ENCODE results near the gene LRRC8D.

DNA sequence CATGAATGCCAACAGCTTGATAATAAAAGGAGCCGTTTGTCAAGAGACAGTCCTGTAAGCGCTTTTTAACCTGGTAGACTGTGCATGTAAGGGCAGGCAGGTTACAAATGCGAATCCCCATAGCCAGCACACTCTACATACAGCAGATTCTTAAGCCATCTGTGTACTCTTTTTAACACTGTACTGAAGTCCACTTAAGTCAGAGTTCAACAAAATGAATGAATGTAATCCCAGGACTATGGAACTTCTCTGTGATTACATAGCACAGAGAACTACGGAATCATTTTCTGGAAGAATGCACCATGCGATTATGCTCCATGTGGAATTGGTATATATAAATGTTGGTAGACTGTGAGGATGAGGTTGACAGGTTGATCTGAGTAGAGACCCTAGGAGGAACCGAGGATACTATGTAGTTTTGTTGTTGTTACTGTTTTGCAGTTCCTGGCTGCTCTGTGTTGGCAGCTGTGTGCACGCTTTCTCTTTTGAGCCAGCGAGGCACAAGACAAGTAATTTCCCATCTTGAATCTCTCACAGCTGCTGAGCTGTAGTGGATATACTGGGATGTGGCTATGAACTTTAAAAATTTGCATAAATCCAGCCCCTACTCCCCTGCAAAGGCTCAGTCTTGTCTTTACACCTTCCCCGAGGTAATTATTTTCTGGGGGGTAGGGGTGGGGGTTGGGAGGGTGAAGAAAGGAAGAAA, 21.9 kb downstream of the LRRC8D start:
- TF ChIP-seq, protein P1, sequence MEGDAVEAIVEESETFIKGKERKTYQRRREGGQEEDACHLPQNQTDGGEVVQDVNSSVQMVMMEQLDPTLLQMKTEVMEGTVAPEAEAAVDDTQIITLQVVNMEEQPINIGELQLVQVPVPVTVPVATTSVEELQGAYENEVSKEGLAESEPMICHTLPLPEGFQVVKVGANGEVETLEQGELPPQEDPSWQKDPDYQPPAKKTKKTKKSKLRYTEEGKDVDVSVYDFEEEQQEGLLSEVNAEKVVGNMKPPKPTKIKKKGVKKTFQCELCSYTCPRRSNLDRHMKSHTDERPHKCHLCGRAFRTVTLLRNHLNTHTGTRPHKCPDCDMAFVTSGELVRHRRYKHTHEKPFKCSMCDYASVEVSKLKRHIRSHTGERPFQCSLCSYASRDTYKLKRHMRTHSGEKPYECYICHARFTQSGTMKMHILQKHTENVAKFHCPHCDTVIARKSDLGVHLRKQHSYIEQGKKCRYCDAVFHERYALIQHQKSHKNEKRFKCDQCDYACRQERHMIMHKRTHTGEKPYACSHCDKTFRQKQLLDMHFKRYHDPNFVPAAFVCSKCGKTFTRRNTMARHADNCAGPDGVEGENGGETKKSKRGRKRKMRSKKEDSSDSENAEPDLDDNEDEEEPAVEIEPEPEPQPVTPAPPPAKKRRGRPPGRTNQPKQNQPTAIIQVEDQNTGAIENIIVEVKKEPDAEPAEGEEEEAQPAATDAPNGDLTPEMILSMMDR (conservative IDR thresholded peaks at IDR 0.05; ENCODE audit: low read depth, low read length), result no peak
- no peak for TF ChIP-seq EZH2 (IDR thresholded peaks at IDR 0.05; ENCODE audit: low read length, unreplicated experiment)
